Measurements from ENCODE around the gene APOL2. TPM values are rescaled to one million over a fixed set of nuclear protein-coding genes. Genes with fewer than 3 reads are reported as not detected.

APOL2 gene
- total RNA-seq, 3 donors from 2014 or later: 46.3 to 64.8 (median 56.3) TPM

DNA sequence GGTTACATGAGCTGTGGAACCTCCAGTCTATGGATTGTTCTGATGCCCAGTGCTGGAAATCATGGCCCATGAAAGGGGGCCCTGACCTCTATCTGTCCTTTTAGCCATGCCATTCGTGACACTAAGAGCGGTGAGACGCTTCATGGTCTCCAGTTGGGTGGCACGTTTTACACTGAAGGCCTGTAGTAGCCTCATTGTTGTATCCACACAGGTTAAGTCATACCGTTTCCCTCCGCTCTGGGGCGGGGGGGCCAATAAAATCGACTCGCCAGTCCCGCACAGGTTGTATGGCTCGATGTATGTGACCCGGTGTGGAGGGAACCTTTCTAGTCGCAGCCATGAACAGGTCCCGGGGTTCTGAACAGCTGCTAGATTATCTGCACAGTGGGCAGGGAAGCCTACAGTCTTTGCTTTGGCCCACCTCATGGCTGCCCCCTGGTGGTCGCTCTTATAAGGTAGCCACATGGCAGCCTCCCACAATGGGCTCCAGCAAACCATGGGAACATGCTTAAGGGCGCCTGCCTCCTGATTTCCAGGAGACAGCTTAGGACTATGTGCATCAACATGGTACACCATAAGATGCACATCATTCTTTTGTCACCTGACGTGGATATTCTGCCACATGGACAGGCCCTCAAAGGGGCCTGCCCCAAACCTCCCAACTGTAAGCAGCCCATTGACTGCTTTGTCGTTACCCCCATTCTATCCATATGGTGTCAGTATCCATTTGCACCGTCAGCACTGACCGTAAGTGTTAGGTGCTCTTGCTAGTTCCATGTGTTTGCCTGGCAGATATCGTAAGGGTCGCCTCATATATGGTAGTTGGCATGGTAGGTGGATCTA, 59.1 kb downstream of the APOL2 start:
- peak; percentile 95 for ATAC-seq
- no peaks in the 10 kb centered on the region for H3K4me1 ChIP-seq (ENCODE audit: low read depth)

DNA sequence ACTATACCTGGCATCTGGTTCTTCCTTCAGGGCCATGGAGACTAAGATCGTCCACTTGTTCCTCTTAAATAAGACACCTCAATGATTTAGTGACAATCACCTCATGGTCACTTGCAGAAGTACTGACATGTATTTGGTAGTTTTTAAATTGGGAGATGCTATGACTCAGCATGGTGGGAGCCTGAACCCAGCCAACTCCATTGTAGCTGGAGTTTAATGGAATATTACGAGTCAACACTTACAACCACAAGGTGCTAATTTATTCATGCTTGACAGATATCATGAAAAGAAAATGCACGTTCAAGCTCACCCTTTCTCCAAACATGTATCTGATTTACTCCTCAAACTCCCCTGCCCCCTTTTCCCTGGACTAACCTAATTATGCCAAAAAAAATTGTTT, 62.2 kb downstream of the APOL2 start:
- DNase-seq (no peak), ATAC-seq (no peak)
- intact Hi-C loops (cut with DNase I, micrococcal nuclease): no loop called here
- TF ChIP-seq, protein P1, sequence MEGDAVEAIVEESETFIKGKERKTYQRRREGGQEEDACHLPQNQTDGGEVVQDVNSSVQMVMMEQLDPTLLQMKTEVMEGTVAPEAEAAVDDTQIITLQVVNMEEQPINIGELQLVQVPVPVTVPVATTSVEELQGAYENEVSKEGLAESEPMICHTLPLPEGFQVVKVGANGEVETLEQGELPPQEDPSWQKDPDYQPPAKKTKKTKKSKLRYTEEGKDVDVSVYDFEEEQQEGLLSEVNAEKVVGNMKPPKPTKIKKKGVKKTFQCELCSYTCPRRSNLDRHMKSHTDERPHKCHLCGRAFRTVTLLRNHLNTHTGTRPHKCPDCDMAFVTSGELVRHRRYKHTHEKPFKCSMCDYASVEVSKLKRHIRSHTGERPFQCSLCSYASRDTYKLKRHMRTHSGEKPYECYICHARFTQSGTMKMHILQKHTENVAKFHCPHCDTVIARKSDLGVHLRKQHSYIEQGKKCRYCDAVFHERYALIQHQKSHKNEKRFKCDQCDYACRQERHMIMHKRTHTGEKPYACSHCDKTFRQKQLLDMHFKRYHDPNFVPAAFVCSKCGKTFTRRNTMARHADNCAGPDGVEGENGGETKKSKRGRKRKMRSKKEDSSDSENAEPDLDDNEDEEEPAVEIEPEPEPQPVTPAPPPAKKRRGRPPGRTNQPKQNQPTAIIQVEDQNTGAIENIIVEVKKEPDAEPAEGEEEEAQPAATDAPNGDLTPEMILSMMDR (IDR thresholded peaks at IDR 0.05): no peak
- no peaks in the 10 kb centered on the region for H3K9me3 ChIP-seq
- H3K36me3 ChIP-seq (ENCODE audit: low read depth): no peaks in the 10 kb centered on the region
- no peak overlapping the region for H3K4me3 ChIP-seq
- H3K4me1 ChIP-seq (ENCODE audit: low read depth): no peaks in the 10 kb centered on the region

More for the DNA sequence above, 59.1 kb downstream of the APOL2 start:
- TF ChIP-seq, protein P1 (IDR thresholded peaks at IDR 0.05): peak; percentile 78
- no peak overlapping the region for H3K4me3 ChIP-seq
- H3K36me3 ChIP-seq (ENCODE audit: low read depth): no peaks in the 10 kb centered on the region
- intact Hi-C loops (cut with DNase I, micrococcal nuclease): loop anchor here in 1 of 2 donors (5.0 kb wide), 1 partner anchor 33 kb away; no protein-coding TSS in a partner anchor
- peak; percentile 79 to 95 (median 85) for DNase-seq
- H3K9me3 ChIP-seq: no peaks in the 10 kb centered on the region

Small RNA genes within 50 kb of the gene (microRNA-seq; reads per million reads assigned to microRNA genes)
- not detected for gene MIR6819

Other genes starting within 250 kb of the APOL2 start
- gene RBFOX2, start 210.7 kb downstream of the APOL2 start, total RNA-seq: 100 to 1,000 TPM in 1 of 3 donors, 10 to 100 TPM in 2; 46.0 to 141 (median 46.2) TPM
- gene APOL3, start 78.8 kb downstream of the APOL2 start, total RNA-seq: 10 to 100 TPM; 11.4 to 29.3 (median 20.5) TPM
- 1 to 10 TPM; 1.7 to 4.3 (median 2.7) TPM for gene APOL4, start 37.7 kb downstream of the APOL2 start, total RNA-seq
- 10 to 100 TPM; 26.0 to 85.7 (median 68.5) TPM for gene APOL1, start 13.6 kb upstream of the APOL2 start, total RNA-seq
- gene MYH9, start 148.4 kb upstream of the APOL2 start, total RNA-seq: 100 to 1,000 TPM; 501 to 831 (median 599) TPM
- gene TXN2, start 242.1 kb upstream of the APOL2 start, total RNA-seq: 100 to 1,000 TPM in 1 of 3 donors, 10 to 100 TPM in 2; 73.2 to 101 (median 95.8) TPM

Measured in mucosa of descending colon (tissue), 3 donors.